GM18951 (cell line): ENCODE measurements around the gene TTC22.

ENCODE experiments used
- POLR2A ChIP-seq: IDR thresholded peaks from 4 replicates; pipeline ENCODE4 v1.6.1; 2011; ENCODE audit warnings: mild to moderate bottlenecking; ENCODE audit not compliant: insufficient read length, insufficient read depth; ENCODE audit errors: extremely low read depth
- in situ Hi-C: fragments of 300-500 bp; cut with MboI; formaldehyde crosslinking; loops from one replicate; pipeline ENCODE4 v1.12.0; 2022; ENCODE audit warnings: low sequenced_read_pairs, mixed read lengths, inconsistent platforms; ENCODE audit not compliant: unreplicated experiment

The TTC22 gene

DNA sequence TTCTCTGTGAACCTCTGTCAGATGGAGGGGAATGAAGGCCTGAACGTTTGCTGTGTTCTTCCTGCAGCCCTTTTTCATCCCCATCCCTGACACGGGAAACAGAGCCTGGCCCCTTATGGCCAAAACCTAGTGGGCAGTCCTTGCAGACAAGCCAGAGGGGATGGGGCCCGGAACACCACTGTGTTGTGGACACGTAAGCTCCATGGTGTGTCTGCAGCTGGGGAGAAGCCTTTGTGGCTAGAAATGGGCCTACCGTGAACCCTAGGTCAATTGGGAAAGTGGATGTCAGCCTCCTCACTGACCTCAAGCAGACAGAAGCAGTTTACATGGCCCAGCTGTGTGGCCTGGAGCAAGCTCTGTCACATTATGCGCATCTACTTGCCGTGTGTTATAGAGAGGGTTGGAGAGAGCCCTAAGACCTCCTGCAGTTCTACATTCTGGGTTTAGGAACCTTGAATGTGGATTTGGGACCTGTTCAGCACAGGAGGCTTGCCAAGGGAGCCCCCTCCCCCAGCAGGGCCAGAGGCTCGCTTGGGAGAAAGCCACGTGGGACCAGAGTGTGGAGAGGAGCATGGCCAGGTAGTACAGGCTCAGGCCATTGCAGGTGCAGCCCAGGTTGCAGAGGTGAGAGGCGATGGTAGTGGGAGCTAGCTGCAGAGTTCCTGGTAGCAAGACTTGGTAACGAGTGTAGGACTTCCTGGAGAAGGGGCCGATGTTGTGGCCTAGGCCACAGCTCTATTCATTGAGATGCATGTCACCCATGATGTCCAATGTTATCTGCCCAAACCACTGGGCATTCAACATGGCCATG, 57.5 kb downstream of the TTC22 start:
- in situ Hi-C loops = no loop called here
- TF ChIP-seq POLR2A = no peak

DNA sequence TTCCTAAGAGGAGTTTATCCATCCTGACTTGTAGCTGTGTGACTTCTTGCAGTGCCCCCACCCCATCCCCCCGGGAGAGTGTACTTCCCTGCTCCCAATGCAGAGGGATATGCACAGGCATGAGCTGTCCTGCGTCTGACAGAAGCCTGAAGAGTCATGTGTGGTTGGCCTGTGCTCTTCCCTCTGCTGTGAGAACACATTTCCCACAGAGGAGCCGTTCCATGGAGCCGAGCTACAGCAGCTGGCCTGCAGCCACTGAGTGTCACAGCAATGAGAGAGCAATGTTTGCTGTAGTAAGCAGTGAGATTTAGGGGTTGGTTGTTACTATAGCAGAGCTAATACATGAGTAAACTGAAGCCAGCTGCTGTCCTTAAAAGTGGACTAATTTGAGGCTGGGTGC, 58.8 kb downstream of the TTC22 start:
- in situ Hi-C loops = no loop called here
- TF ChIP-seq POLR2A = no peak

DNA sequence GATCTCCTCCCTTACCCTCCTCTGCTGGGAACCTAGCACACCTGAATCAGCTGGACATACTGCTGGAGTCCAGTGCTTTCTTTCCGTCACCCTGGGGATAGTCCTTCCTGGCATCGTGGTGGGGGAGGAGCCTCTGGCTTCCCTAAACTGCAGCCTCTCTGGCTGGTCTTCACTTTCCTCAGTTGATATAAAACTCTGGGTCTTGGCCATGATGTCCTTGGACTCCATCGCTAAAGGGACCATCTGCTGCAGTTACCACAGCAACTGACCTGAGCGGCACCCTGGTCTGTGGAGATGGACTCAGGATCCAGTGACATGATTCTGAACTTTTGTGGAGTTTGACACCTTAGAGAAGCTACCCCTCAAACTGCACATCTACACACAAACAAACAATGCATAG, 59.6 kb downstream of the TTC22 start:
- in situ Hi-C loops = no loop called here
- TF ChIP-seq POLR2A = no peak

DNA sequence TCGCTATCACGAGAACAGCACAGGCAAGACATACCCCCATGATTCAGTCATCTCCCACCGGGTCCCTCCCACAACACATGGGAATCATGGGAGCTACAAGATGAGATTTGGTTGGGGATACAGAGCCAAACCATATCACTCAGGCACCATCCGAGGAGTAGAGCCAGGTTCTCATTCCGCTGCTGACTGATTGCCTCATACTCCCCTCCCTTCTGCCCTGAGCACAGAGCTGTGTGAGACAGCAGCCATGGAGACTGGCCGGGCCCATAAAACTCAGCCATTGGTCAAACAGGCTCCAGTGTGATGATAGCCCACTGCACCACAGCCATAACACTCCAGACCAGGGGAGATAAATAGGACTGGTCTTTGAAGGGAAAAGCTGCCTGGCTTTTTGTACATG, 62.9 kb downstream of the TTC22 start:
- TF ChIP-seq POLR2A = no peak
- in situ Hi-C loops = no loop called here

DNA sequence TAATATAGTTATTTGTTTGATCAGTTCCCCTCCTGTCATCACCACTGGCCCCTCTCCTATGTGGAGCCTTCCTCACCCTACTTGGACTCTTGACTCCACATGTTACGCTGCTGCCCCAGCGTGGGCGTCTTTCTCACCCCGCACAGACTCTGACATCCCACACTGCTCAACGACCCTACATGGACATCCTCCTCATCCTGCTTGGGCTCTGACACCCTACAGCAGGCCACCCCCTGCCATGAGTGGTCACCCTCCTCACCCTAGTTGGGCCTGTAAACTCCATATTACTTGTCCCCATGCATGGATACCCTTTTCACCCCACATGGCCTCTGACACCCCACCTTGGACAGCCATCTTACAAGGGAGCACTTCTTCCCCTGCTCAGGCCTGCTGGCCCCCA, 64.4 kb downstream of the TTC22 start:
- no peak for TF ChIP-seq POLR2A
- in situ Hi-C loops = no loop called here
